ENCODE results near the gene ADAM10. TPM values are rescaled to one million over a fixed set of nuclear protein-coding genes. Genes with fewer than 3 reads are reported as not detected.

ADAM10 gene
- total and polyA plus RNA-seq, 2 of the 4 experiments (the other 2 are of a cell fraction): 110 to 185 TPM

DNA sequence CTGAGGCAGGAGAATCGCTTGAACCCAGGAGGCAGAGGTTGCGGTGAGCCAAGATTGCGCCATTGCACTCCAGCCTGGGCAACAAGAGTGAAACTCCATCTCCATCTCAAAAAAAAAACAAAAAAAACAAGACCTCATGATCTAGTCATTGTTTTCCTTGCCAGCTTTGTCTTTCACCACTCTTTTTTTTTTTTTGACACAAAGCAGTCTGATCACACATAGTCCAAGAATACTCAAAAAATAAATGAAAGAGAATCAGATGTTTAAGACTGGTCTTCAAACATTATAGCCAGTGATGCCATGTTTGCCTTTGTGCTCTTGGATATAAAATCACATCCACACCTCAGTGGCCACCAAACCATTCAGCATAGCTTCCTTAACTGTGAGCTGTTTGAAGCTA is 5.8 kb upstream of the ADAM10 start:
- Histone ChIP-seq H2BK120ac (ENCODE audit: low read depth, low read length) (no peak overlapping the region), H3K9me3 (ENCODE audit: control insufficient read depth, insufficient read depth, low read length) (no peaks in the 10 kb centered on the region), H3K27me3 (ENCODE audit: control insufficient read depth, insufficient read depth, low read length) (no peaks in the 10 kb centered on the region), H3K4me2 (ENCODE audit: low read depth, low read length) (no peak overlapping the region), H4K91ac (ENCODE audit: insufficient read depth, low read depth, low read length) (no peak overlapping the region), H3K79me1 (ENCODE audit: low read depth in 1 of 2, low read length in 2 of 2) (no peaks in the 10 kb centered on the region), H3K18ac (ENCODE audit: low read depth, low read length) (no peak overlapping the region), H2AK9ac (replicated peaks; ENCODE audit: low read depth, low read length, poor library complexity) (no peak overlapping the region), H3K14ac (replicated peaks; ENCODE audit: low read depth, low read length) (no peak overlapping the region), H2BK15ac (ENCODE audit: low read depth, low read length) (no peak overlapping the region), H3K9me1 (ENCODE audit: insufficient read depth, low read length) (no peaks in the 10 kb centered on the region), H4K20me1 (ENCODE audit: insufficient read depth, low read length) (no peaks in the 10 kb centered on the region), H3K4me3 (ENCODE audit: insufficient read depth, low read depth, low read length) (no peak overlapping the region), H2AFZ (replicated peaks; ENCODE audit: low read length, poor library complexity) (no peak overlapping the region), H2BK5ac (ENCODE audit: low read depth, low read length, poor library complexity, severe bottlenecking) (no peak overlapping the region), H3K4me1 (ENCODE audit: control insufficient read depth, insufficient read depth, low read length) (no peaks in the 10 kb centered on the region), H3K9ac (ENCODE audit: low read depth, low read length) (no peak overlapping the region), H4K8ac (ENCODE audit: low read depth in 2 of 2, low read length in 2 of 2) (no peak overlapping the region), H2AK5ac (ENCODE audit: low read depth, low read length) (no peak overlapping the region), H4K5ac (ENCODE audit: low read depth, low read length) (no peak overlapping the region), H3K4ac (ENCODE audit: low read depth, low read length) (no peak overlapping the region), H2BK20ac (ENCODE audit: low read depth, low read length) (no peak overlapping the region), H3K27ac (ENCODE audit: insufficient read depth, low read length) (no peak overlapping the region), H3K56ac (ENCODE audit: extremely low read depth, insufficient read depth, low read length) (no peak overlapping the region), H3K23ac (ENCODE audit: low read depth, low read length) (no peak overlapping the region), H3K36me3 (ENCODE audit: control insufficient read depth, insufficient read depth, low read length) (no peaks in the 10 kb centered on the region)
- dilution Hi-C loops (cut with HindIII; ENCODE audit: low sequenced_read_pairs, unreplicated experiment): no loop called here
- CTCF ChIA-PET: interaction anchor here (1.2 kb wide), 1 partner anchor 527 kb away, joined by 4 read pairs; no protein-coding TSS in a partner anchor
- intact Hi-C loops (cut with micrococcal nuclease): no loop called here
- no TSS peak for BruUV-seq (replicated peaks)
- ATAC-seq (ENCODE audit: low read depth) (no peak), DNase-seq (no peak)
- POLR2A ChIA-PET (ENCODE audit: unreplicated experiment): no interaction called here
- in situ Hi-C loops (cut with MboI; ENCODE audit: low sequenced_read_pairs): loop anchor here (25.0 kb wide), 1 partner anchor 518 kb away; no protein-coding TSS in a partner anchor
- WGBS, 2 experiments (ENCODE audit: extremely low coverage in 2 of 2, insufficient read length in 1 of 2): no CpG with 5 or more reads among the region's 3 CpGs
- TF ChIP-seq, protein P1, sequence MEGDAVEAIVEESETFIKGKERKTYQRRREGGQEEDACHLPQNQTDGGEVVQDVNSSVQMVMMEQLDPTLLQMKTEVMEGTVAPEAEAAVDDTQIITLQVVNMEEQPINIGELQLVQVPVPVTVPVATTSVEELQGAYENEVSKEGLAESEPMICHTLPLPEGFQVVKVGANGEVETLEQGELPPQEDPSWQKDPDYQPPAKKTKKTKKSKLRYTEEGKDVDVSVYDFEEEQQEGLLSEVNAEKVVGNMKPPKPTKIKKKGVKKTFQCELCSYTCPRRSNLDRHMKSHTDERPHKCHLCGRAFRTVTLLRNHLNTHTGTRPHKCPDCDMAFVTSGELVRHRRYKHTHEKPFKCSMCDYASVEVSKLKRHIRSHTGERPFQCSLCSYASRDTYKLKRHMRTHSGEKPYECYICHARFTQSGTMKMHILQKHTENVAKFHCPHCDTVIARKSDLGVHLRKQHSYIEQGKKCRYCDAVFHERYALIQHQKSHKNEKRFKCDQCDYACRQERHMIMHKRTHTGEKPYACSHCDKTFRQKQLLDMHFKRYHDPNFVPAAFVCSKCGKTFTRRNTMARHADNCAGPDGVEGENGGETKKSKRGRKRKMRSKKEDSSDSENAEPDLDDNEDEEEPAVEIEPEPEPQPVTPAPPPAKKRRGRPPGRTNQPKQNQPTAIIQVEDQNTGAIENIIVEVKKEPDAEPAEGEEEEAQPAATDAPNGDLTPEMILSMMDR (conservative IDR thresholded peaks at IDR 0.05; ENCODE audit: low read depth, low read length): no peak
- TF ChIP-seq SMC3 (IDR thresholded peaks at IDR 0.05; ENCODE audit: low read depth, low read length): no peak
- TF ChIP-seq BHLHE40 (IDR thresholded peaks at IDR 0.05; ENCODE audit: low read depth, low read length): no peak
- no peak for TF ChIP-seq POLR2A (IDR thresholded peaks at IDR 0.05; ENCODE audit: low read depth, low read length)
- TF ChIP-seq MAZ (IDR thresholded peaks at IDR 0.05; ENCODE audit: borderline replicate concordance, low read depth, low read length): no peak
- TF ChIP-seq RFX5 (IDR thresholded peaks at IDR 0.05; ENCODE audit: low read depth, low read length): no peak
- no peak for TF ChIP-seq MXI1 (IDR thresholded peaks at IDR 0.05; ENCODE audit: borderline replicate concordance, low read depth, low read length)
- no peak for TF ChIP-seq MAFK (IDR thresholded peaks at IDR 0.05; ENCODE audit: low read depth, low read length)
- TF ChIP-seq, protein P2, sequence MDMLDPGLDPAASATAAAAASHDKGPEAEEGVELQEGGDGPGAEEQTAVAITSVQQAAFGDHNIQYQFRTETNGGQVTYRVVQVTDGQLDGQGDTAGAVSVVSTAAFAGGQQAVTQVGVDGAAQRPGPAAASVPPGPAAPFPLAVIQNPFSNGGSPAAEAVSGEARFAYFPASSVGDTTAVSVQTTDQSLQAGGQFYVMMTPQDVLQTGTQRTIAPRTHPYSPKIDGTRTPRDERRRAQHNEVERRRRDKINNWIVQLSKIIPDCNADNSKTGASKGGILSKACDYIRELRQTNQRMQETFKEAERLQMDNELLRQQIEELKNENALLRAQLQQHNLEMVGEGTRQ (IDR thresholded peaks at IDR 0.05; ENCODE audit: low read depth, low read length): no peak
- TF ChIP-seq RAD21 (IDR thresholded peaks at IDR 0.05; ENCODE audit: low read length): no peak
- no peak for TF ChIP-seq RCOR1 (IDR thresholded peaks at IDR 0.05; ENCODE audit: insufficient replicate concordance, low read length)
- no peak for TF ChIP-seq FOS (IDR thresholded peaks at IDR 0.05; ENCODE audit: low read depth, low read length)
- TF ChIP-seq, protein P3, sequence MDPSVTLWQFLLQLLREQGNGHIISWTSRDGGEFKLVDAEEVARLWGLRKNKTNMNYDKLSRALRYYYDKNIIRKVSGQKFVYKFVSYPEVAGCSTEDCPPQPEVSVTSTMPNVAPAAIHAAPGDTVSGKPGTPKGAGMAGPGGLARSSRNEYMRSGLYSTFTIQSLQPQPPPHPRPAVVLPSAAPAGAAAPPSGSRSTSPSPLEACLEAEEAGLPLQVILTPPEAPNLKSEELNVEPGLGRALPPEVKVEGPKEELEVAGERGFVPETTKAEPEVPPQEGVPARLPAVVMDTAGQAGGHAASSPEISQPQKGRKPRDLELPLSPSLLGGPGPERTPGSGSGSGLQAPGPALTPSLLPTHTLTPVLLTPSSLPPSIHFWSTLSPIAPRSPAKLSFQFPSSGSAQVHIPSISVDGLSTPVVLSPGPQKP (IDR thresholded peaks at IDR 0.05; ENCODE audit: borderline replicate concordance, low read depth, low read length): no peak
- no peak for TF ChIP-seq NFE2L2 (IDR thresholded peaks at IDR 0.05; ENCODE audit: low read depth, low read length)
- no peak for TF ChIP-seq CEBPB (IDR thresholded peaks at IDR 0.05; ENCODE audit: low read depth, low read length)
- no peak for TF ChIP-seq CHD1 (IDR thresholded peaks at IDR 0.05; ENCODE audit: low read depth, low read length)
